Thyroid gland (tissue), 4 donors: Measurements from ENCODE around the gene USP9X. TPM values are rescaled to one million over a fixed set of nuclear protein-coding genes. Genes with fewer than 3 reads are reported as not detected.

ENCODE experiments used
- DNase-seq, 2 donors: peaks; one replicate each; pipeline ENCODE4 v3.0.0-alpha.2; 2019
- H3K27ac ChIP-seq, 3 donors: fragments of 200-600 bp; sonication (generic); 1 replicate in 2 of 3; 2 replicates in 1 of 3; pipeline ENCODE4 v1.5.1; 2016 to 2019; ENCODE audit warnings: mild to moderate bottlenecking in 1 of 3, moderate library complexity in 1 of 3
- H3K27me3 ChIP-seq: fragments of 200-600 bp; sonication (generic); one replicate; pipeline ENCODE4 v1.5.1; 2019
- H3K36me3 ChIP-seq, 2 donors: fragments of 200-600 bp; sonication (generic); one replicate each; pipeline ENCODE4 v1.5.1; 2016 to 2019
- H3K4me1 ChIP-seq, 2 donors: fragments of 200-600 bp; sonication (generic); one replicate each; pipeline ENCODE4 v1.5.1; 2017 to 2019
- H3K4me3 ChIP-seq, 3 donors: fragments of 200-600 bp; sonication (generic); replicated peaks in 1 of 3; 1 replicate in 2 of 3; 2 replicates in 1 of 3; pipeline ENCODE4 v1.5.1; 2016; ENCODE audit warnings: mild to moderate bottlenecking in 1 of 3
- H3K9me3 ChIP-seq: fragments of 200-600 bp; sonication (generic); one replicate; pipeline ENCODE4 v1.5.1; 2017
- CTCF ChIP-seq, 6 experiments: fragments of 200-600 bp in 3 of 6; fragments of 450-650 bp in 3 of 6; sonication (generic) in 3 of 6; IDR thresholded peaks; one replicate each; pipeline ENCODE4 v1.5.1; 2016 to 2019; ENCODE audit warnings: antibody characterized with exemption in 6 of 6, mild to moderate bottlenecking in 2 of 6, inconsistent platforms in 1 of 6, moderate library complexity in 1 of 6
- POLR2A ChIP-seq, 2 donors: fragments of 450-650 bp; IDR thresholded peaks; one replicate each; pipeline ENCODE4 v1.6.1; 2017; ENCODE audit warnings: antibody characterized with exemption in 2 of 2, mild to moderate bottlenecking in 2 of 2, moderate library complexity in 1 of 2
- WGBS, 2 donors: methylation state at CpG; one replicate each; pipeline ENCODE4 v1.1.5; 2017; 5-methylcytosine and 5-hydroxymethylcytosine counted together
- intact Hi-C: fragments of 100-400 bp; cut with DNase I; formaldehyde crosslinking; loops from one replicate; pipeline ENCODE4 v1.15.1; 2023
- total RNA-seq, 4 donors: library from RNA; depleted of rRNA; stranded (reverse); fragments of >200 nt; gene quantifications; one replicate each; pipeline ENCODE4 v1.2.3, GENCODE V29; 2016

Gene USP9X
- total RNA-seq, 4 donors from 2014 or later, result 101 to 138 (median 106) TPM

- H3K4me3 ChIP-seq, result no peak overlapping the region
- TF ChIP-seq CTCF (IDR thresholded peaks at IDR 0.05), result no peak
- no peaks in the 10 kb centered on the region for H3K27me3 ChIP-seq
- no peaks in the 10 kb centered on the region for H3K4me1 ChIP-seq
- WGBS, 2 donors, result 38 to 40% methylated on average over 3 to 13 of the region's 13 CpGs
- H3K27ac ChIP-seq, result no peak overlapping the region
- intact Hi-C loops, result no loop called here
- H3K36me3 ChIP-seq, result no peaks in the 10 kb centered on the region
- H3K9me3 ChIP-seq, result no peaks in the 10 kb centered on the region
- peak; percentile 73 for DNase-seq
Measured at GRCh38 chrX:41259516-41259915, 174.3 kb downstream of the USP9X start.

- no peaks in the 10 kb centered on the region for H3K36me3 ChIP-seq
- no peak overlapping the region for H3K27ac ChIP-seq
- TF ChIP-seq POLR2A (IDR thresholded peaks at IDR 0.05) (no peak), CTCF (IDR thresholded peaks at IDR 0.05) (no peak)
- H3K4me1 ChIP-seq, result no peaks in the 10 kb centered on the region
- 53 to 62% methylated on average over 8 of the region's 8 CpGs for WGBS, 2 donors
- intact Hi-C loops, result no loop called here
- H3K9me3 ChIP-seq, result no peaks in the 10 kb centered on the region
- no peak overlapping the region for H3K4me3 ChIP-seq
- DNase-seq, result no peak
- no peaks in the 10 kb centered on the region for H3K27me3 ChIP-seq
Measured at GRCh38 chrX:41265615-41266014, 180.4 kb downstream of the USP9X start.

GRCh38 chrX:41273638-41274037 lies 188.4 kb downstream of the USP9X start:
- no peaks in the 10 kb centered on the region for H3K27me3 ChIP-seq
- no peak for DNase-seq
- no peak for TF ChIP-seq CTCF (IDR thresholded peaks at IDR 0.05)
- TF ChIP-seq POLR2A (IDR thresholded peaks at IDR 0.05), result no peak
- WGBS, 2 donors, result 77 to 88% methylated on average over 2 of the region's 2 CpGs
- H3K36me3 ChIP-seq, result no peaks in the 10 kb centered on the region
- H3K4me1 ChIP-seq, result peaks cover 0 to 4% of the 10 kb centered on the region in 2 donors
- H3K27ac ChIP-seq, result no peak overlapping the region
- no peaks in the 10 kb centered on the region for H3K9me3 ChIP-seq
- H3K4me3 ChIP-seq, result no peak overlapping the region
- intact Hi-C loops, result no loop called here

GRCh38 chrX:41275661-41276609 lies 190.7 kb downstream of the USP9X start:
- intact Hi-C loops, result no loop called here
- no peaks in the 10 kb centered on the region for H3K36me3 ChIP-seq
- TF ChIP-seq CTCF (IDR thresholded peaks at IDR 0.05) (peak in 4 of 6 experiments; percentile 13 to 51 (median 46)), POLR2A (IDR thresholded peaks at IDR 0.05) (peak in 1 of 2 donors; percentile 13)
- H3K4me3 ChIP-seq, result peak overlapping the region in 2 of 3 donors; percentile 25 to 26
- no peaks in the 10 kb centered on the region for H3K27me3 ChIP-seq
- H3K9me3 ChIP-seq, result no peaks in the 10 kb centered on the region
- 0 to 1% methylated on average over 10 to 16 of the region's 54 CpGs for WGBS, 2 donors
- DNase-seq, result peak; percentile 63 to 72
- peak overlapping the region; percentile 29 to 49 (median 31) for H3K27ac ChIP-seq
- H3K4me1 ChIP-seq, result peaks cover 0 to 4% of the 10 kb centered on the region in 2 donors
